AG04449 (cell line): ENCODE results near the gene UNC93B1.

Source experiments
- CTCF ChIA-PET: fragments of 350-600 bp; formaldehyde crosslinking; extraction: SDS; loops from one replicate; lab custom pipeline; 2021; ENCODE audit warnings: antibody characterized with exemption; lab: Yijun Ruan, JAX
- POLR2A ChIA-PET: fragments of 400-600, 350-600 bp; formaldehyde crosslinking; extraction: SDS; loops from one replicate; lab custom pipeline; 2020; ENCODE audit warnings: antibody characterized with exemption, inconsistent platforms; lab: Yijun Ruan, JAX
- DNase-seq: peaks from one replicate; pipeline ENCODE4 v3.0.0-alpha.2; 2010; ENCODE audit warnings: low read depth, low spot score
- H3K4me3 ChIP-seq: 2 replicates; pipeline ENCODE4 v1.5.1; 2011; ENCODE audit warnings: low read depth, mild to moderate bottlenecking, control low read depth, low read length
- TF ChIP-seq, protein P1 (sequence below): IDR thresholded peaks from one replicate; pipeline ENCODE4 v1.5.1; 2011; ENCODE audit warnings: mild to moderate bottlenecking, moderate library complexity, low read length, control low read depth, inconsistent platforms; ENCODE audit not compliant: insufficient read depth; ENCODE audit errors: missing control alignments

The UNC93B1 gene

GRCh38 chr11:68031144-68031464, 27.2 kb upstream of the UNC93B1 start:
- POLR2A ChIA-PET: interaction anchor here (1.3 kb wide), 2 partner anchors 11 to 18 kb away, joined by 4 to 5 read pairs; no protein-coding TSS in a partner anchor

DNA sequence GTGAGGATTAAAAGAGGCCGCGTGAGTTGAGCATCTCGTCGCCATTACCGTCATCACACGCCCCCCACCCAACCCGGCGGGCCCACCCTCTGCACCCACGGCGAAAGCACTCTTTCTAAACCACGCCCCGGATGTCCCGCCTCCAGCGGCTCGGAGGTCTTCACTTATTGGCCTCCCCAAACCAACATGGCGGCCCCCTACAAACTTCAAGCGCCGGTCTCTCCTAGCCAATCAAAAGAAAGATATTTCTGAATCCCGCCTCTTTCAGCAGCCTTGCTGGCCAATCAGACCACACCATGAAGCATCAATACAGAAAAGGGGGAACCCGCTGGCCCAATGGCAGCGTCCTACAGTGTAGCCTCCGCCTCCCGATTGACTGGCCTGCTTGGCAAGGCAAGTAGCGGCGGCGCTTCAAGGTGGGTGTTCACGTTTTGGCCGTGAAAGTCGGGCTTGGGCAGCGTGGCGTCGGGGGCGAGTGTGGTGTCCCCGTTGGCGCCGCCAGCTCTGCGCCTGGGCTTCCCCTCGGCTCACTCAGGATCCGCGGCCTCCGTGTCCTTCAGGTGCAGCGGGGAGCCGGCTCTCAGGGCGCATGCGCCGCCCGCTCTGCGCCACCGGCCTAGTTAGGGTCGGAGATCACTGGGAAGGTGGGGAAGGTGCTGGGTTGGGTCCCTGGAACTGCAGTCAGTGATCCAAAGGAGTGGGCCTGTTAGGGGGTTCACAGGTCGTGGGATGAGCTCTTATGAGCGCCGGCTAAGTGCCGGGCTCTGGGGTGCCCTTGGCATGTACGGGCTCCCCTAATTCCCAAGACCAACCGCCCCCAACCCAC, 26.6 kb upstream of the UNC93B1 start, which contains the start of gene NDUFS8:
NDUFS8 (plus strand) TSS at position 364 of the 826 bp plus-strand sequence. CDS start 1,471 bp downstream, outside the sequence.
- TF ChIP-seq, protein P1, sequence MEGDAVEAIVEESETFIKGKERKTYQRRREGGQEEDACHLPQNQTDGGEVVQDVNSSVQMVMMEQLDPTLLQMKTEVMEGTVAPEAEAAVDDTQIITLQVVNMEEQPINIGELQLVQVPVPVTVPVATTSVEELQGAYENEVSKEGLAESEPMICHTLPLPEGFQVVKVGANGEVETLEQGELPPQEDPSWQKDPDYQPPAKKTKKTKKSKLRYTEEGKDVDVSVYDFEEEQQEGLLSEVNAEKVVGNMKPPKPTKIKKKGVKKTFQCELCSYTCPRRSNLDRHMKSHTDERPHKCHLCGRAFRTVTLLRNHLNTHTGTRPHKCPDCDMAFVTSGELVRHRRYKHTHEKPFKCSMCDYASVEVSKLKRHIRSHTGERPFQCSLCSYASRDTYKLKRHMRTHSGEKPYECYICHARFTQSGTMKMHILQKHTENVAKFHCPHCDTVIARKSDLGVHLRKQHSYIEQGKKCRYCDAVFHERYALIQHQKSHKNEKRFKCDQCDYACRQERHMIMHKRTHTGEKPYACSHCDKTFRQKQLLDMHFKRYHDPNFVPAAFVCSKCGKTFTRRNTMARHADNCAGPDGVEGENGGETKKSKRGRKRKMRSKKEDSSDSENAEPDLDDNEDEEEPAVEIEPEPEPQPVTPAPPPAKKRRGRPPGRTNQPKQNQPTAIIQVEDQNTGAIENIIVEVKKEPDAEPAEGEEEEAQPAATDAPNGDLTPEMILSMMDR: no peak
- DNase-seq: peak; percentile 94
- H3K4me3 ChIP-seq: peak within 1 kb of the TSS; percentile 98
- CTCF ChIA-PET: interaction anchor here (0.8 to 1.5 kb wide), 3 partner anchors 9 to 21 kb away, joined by 3 to 5 read pairs (median 3); partner anchors contain the start of gene TCIRG1
- POLR2A ChIA-PET: interaction anchor here (0.6 to 1.3 kb wide), 4 partner anchors 10 to 17 kb away, joined by 3 to 5 read pairs (median 4); no protein-coding TSS in a partner anchor

More at GRCh38 chr11:68031144-68031464, 27.2 kb upstream of the UNC93B1 start:
- no peak for DNase-seq
- peak overlapping the region; percentile 98 for H3K4me3 ChIP-seq
- TF ChIP-seq, protein P1: no peak
- CTCF ChIA-PET: interaction anchor here (0.8 to 1.5 kb wide), 4 partner anchors 8 to 37 kb away, joined by 3 to 5 read pairs (median 3); partner anchors contain the start of gene TCIRG1

DNA sequence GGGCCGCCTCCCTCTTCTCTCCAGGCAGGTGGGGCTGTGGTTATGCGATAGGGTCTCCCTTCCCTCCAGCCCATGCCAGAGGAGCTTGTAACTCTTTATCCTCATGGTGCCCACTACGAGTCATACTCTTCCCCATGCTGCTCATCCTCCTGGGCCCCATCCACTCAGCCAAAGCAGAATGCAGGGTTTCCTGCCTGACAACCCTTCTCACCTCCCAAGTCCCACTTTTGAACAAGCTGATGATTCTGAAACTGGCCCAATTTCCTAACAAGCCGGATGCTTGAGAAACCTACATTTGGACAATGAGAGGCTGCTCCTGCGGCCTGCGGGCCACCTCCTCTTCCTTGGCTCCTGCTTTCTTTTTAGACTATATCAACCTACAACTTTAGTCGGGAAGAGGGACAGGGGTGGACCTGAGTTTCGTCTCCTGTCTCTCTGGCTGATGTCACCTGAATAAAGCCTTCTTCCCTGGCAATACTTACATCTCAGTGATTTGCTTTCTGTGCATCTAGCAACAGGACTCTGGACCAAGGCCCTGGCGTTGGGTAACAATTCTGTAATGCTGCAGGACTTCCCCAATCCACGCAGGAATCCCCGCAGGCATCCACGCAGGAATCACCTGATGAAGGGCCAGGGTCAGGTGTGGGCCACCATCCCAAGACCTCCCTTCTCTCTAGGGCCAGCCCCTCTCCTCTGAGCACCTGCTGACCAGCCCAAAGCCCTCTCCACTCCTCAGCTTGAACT, 25.1 kb upstream of the UNC93B1 start:
- CTCF ChIA-PET: interaction anchor here (0.9 kb wide), 1 partner anchor 14 kb away, joined by 3 read pairs; no protein-coding TSS in a partner anchor
- TF ChIP-seq, protein P1: no peak
- no peak overlapping the region for H3K4me3 ChIP-seq
- no peak for DNase-seq
- POLR2A ChIA-PET: interaction anchor here (0.6 to 1.5 kb wide), 4 partner anchors 10 to 175 kb away, joined by 3 to 5 read pairs (median 4); partner anchors contain the start of gene TCIRG1

DNA sequence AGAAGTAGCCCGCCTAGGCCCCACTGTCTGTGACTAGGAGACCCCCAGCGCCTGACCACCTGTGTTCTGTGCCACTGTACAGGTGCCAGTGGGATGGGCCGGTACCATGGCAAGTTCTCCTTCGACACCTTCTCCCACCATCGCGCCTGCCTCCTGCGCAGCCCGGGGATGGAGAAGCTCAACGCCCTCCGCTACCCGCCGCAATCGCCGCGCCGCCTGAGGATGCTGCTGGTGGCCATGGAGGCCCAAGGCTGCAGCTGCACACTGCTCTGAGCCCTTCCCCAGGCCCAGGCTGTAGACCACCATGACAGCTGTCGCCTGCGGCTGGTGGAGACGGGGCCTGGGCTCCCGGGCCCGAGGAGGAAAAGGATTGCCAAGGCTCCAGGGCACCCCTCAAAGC, 23.8 kb upstream of the UNC93B1 start:
- TF ChIP-seq, protein P1: no peak
- CTCF ChIA-PET: interaction anchor here (1.1 to 1.5 kb wide), 2 partner anchors 9 to 17 kb away, joined by 3 read pairs; partner anchors contain the start of gene ALDH3B1
- no peak overlapping the region for H3K4me3 ChIP-seq
- POLR2A ChIA-PET: interaction anchor here (1.5 kb wide), 1 partner anchor 14 kb away, joined by 4 read pairs; no protein-coding TSS in a partner anchor
- no peak for DNase-seq

DNA sequence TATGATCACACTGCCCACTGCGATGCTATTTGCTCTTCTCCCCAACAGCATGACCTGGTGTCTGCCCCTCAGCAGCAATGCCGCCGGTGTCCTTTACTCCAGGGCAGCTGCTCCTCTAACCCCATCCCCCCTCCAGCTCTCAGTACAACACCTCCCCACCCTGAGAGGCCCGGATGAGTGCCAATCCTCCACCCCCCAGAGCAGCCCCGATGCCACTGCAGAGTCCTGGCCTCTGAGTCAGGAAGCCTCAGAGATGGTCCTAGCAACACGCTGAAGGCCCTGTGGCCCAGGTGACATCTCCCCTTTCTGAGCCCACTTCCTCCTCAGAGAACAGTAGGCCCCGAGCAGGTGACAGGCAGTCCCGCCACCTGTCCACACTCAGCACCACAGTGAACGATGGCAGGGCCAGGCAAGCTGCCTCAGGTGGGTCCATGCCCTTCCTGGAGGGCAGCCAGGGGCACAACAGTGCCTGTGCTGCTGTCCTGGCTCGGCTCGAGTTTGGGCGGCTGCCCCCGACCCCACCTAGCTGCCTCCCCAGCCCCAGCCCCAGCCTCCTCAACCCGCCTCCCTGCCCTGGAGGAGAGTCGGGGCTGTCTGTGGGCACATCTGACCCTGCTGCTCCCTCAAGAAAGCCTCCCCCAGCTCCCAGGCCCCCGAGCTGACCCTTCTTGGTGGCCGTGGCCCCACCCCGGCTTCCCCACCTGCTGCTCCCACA, 22.7 kb upstream of the UNC93B1 start:
- ChIA-PET CTCF (interaction anchor here (0.7 to 1.5 kb wide), 3 partner anchors 8 to 17 kb away, joined by 3 read pairs; partner anchors contain the start of gene ALDH3B1), POLR2A (interaction anchor here (0.6 to 1.0 kb wide), 3 partner anchors 12 to 352 kb away, joined by 3 to 4 read pairs (median 3); no protein-coding TSS in a partner anchor)
- H3K4me3 ChIP-seq: no peak overlapping the region
- TF ChIP-seq, protein P1: no peak
- no peak for DNase-seq
